Tibial nerve (tissue), 3 donors: Measurements from ENCODE around the gene ACOT9.

Experiments used
- CTCF ChIP-seq, 5 experiments: fragments of 200-600 bp in 3 of 5; fragments of 450-650 bp in 2 of 5; sonication (generic) in 3 of 5; IDR thresholded peaks; one replicate each; pipeline ENCODE4 v1.5.1; 2016 to 2019; ENCODE audit warnings: antibody characterized with exemption in 5 of 5, mild to moderate bottlenecking in 3 of 5, moderate library complexity in 2 of 5
- POLR2A ChIP-seq, 2 donors: fragments of 450-650 bp; IDR thresholded peaks; one replicate each; pipeline ENCODE4 v1.6.1; 2017; ENCODE audit warnings: antibody characterized with exemption in 2 of 2, mild to moderate bottlenecking in 2 of 2, moderate library complexity in 2 of 2

- TF ChIP-seq CTCF (IDR thresholded peaks at IDR 0.05) (no peak), POLR2A (IDR thresholded peaks at IDR 0.05) (no peak)
Measured at GRCh38 chrX:23659339-23659738, 83.7 kb downstream of the ACOT9 start.
